Adrenal gland (tissue), 5 donors: Measurements from ENCODE around the gene MDM4.

Experiments
- CTCF ChIP-seq, 6 experiments: fragments of 450-650 bp in 4 of 6; fragments of 200-600 bp in 2 of 6; sonication (generic) in 1 of 6; IDR thresholded peaks; 1 replicate in 5 of 6; 2 replicates in 1 of 6; pipeline versions ENCODE4 v1.5.1 to v1.8.0; 2016 to 2021; ENCODE audit warnings: antibody characterized with exemption in 6 of 6, mild to moderate bottlenecking in 2 of 6, moderate library complexity in 1 of 6
- POLR2A ChIP-seq, 2 donors: fragments of 450-650 bp; IDR thresholded peaks; one replicate each; pipeline ENCODE4 v1.6.1; 2017; ENCODE audit warnings: antibody characterized with exemption in 2 of 2, mild to moderate bottlenecking in 2 of 2, moderate library complexity in 1 of 2
- donor health status: DM: no; HTN: no; CAD: no.

- no peak for TF ChIP-seq CTCF (IDR thresholded peaks at IDR 0.05)
- no peak for TF ChIP-seq POLR2A (IDR thresholded peaks at IDR 0.05)
Observed at GRCh38 chr1:204524986-204525385, 8.8 kb downstream of the MDM4 start.
